ENCODE measurements around the gene ZDHHC20.

ZDHHC20 gene

DNA sequence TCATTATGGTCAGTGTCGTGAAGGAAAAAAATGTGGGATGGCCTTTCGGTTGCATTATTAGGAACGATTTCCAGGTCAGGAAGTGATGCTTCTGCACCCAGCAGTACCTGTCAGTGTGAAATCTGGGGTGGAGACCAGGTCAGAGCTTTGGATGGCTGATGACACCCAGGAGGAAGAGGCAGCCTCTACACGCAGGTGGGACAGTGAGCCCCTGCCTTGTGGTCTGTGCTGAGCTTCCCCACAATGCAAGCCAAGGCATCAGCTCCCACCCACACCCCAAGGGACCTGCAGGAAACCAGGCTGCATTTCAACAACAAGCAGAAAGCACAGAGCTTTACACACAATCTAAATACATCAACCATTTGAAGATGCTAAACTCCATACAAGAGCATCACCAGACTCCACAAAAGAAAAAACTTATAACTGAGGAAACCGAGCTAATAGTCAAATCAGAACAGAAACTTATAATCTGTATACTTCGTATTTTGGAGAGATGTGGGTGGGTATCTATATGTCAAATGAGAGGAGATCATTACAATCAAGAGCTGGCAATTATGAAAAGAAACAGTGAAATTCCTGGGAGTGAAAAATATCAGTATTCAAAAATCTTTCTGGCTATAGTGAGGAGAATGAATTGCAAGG is 130.1 kb downstream of the ZDHHC20 start:
- in situ Hi-C loops (cut with HindIII; ENCODE audit: low sequenced_read_pairs) = no loop called here

DNA sequence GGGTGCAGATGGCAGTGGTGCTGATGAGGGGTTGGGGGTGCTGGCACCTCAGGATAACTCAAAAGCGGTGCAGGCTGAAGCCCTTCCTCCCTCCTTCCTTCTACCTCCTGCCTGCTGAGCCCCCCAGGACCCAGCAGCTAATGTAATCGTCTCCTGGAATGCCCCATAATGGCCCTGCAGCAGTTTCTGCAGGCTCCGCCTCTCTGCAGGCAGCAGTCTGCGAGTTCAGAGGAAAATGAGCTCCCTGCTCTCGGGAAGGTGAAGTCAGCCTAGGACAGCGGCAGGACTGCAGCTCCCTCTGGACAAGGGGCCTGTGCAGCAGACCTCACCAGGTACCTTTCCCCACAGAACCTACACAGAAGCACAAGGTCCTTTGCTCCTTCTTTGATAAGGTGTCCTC is 130.9 kb downstream of the ZDHHC20 start:
- in situ Hi-C loops (cut with HindIII; ENCODE audit: low sequenced_read_pairs) = no loop called here

- in situ Hi-C loops (cut with HindIII; ENCODE audit: low sequenced_read_pairs) = no loop called here
Observed at GRCh38 chr13:21326155-21327031, 132.7 kb downstream of the ZDHHC20 start.

- in situ Hi-C loops (cut with HindIII; ENCODE audit: low sequenced_read_pairs) = no loop called here
Observed at GRCh38 chr13:21324803-21325202, 134.3 kb downstream of the ZDHHC20 start.

- in situ Hi-C loops (cut with HindIII; ENCODE audit: low sequenced_read_pairs) = no loop called here
Observed at GRCh38 chr13:21322988-21323387, 136.1 kb downstream of the ZDHHC20 start.
